Measurements from ENCODE around the gene DPCD. TPM values are rescaled to one million over a fixed set of nuclear protein-coding genes. Genes with fewer than 3 reads are reported as not detected.

The DPCD gene
- total and polyA plus RNA-seq, 9 donors, result 12.9 to 48.3 (median 19.8) TPM

- 58 to 86% (median 72%) methylated on average over 5 of the region's 5 CpGs for WGBS, 3 donors
- Histone ChIP-seq H3K27me3 (no peaks in the 10 kb centered on the region), H3K4me1 (ENCODE audit: insufficient read depth) (no peaks in the 10 kb centered on the region), H3K9me3 (no peaks in the 10 kb centered on the region), H3K36me3 (no peaks in the 10 kb centered on the region), H3K4me3 (no peak overlapping the region), H3K27ac (no peak overlapping the region)
- intact Hi-C loops (cut with DNase I), result no loop called here
- TF ChIP-seq CTCF (IDR thresholded peaks at IDR 0.05), result no peak
- no peak for TF ChIP-seq POLR2A (IDR thresholded peaks at IDR 0.05)
- TF ChIP-seq EP300 (IDR thresholded peaks at IDR 0.05), result no peak
- DNase-seq, result no peak
These were observed 70.9 kb downstream of the DPCD start for GRCh38 chr10:101658975-101659374.

Small RNA genes lying within 50 kb of the gene (microRNA-seq; reads per million reads assigned to microRNA genes)
- gene MIR3158-1, result 0 reads per million in 3 donors
- gene MIR3158-2, result 0 reads per million in 3 donors

Small RNA genes lying within 50 kb of the gene (small RNA-seq; reads per million reads assigned to genes)
- not detected for gene MIR3158-1
- gene RNU6-1165P, result not detected

Other genes with a start within 250 kb of the DPCD start
- gene BTRC, start 234.2 kb upstream of the DPCD start, total RNA-seq, result 10 to 100 TPM; 12.3 to 31.4 (median 27.7) TPM
- 10 to 100 TPM in 1 of 2 donors, 1 to 10 TPM in 1; 7.2 to 24.0 TPM for gene BTRC, start 234.2 kb upstream of the DPCD start, polyA plus RNA-seq
- 10 to 100 TPM; 21.9 to 33.8 (median 31.0) TPM for gene POLL, start 64 bp upstream of the DPCD start, total RNA-seq
- 10 to 100 TPM; 17.3 to 31.9 TPM for gene POLL, start 64 bp upstream of the DPCD start, polyA plus RNA-seq
- 10 to 100 TPM; 46.1 to 86.4 (median 72.6) TPM for gene FBXW4, start 106.8 kb downstream of the DPCD start, total RNA-seq
- 10 to 100 TPM; 38.6 to 51.1 TPM for gene FBXW4, start 106.8 kb downstream of the DPCD start, polyA plus RNA-seq
- not detected for gene FGF8, start 187.8 kb downstream of the DPCD start, total RNA-seq
- gene FGF8, start 187.8 kb downstream of the DPCD start, polyA plus RNA-seq, result not detected
- gene NPM3, start 195.1 kb downstream of the DPCD start, total RNA-seq, result 10 to 100 TPM; 23.1 to 64.8 (median 32.1) TPM
- gene NPM3, start 195.1 kb downstream of the DPCD start, polyA plus RNA-seq, result 10 to 100 TPM; 11.0 to 41.5 TPM
- 100 to 1,000 TPM in 5 of 7 donors, 10 to 100 TPM in 2; 85.3 to 134 (median 103) TPM for gene OGA, start 230.1 kb downstream of the DPCD start, total RNA-seq
- gene OGA, start 230.1 kb downstream of the DPCD start, polyA plus RNA-seq, result 10 to 100 TPM; 58.9 to 83.7 TPM

All from ovary (tissue), 9 donors.